Measurements from ENCODE around the gene TSPAN18.
A peak's percentile ranks its signal among the peaks of the same experiment; 100 is the strongest.

The TSPAN18 gene

DNA sequence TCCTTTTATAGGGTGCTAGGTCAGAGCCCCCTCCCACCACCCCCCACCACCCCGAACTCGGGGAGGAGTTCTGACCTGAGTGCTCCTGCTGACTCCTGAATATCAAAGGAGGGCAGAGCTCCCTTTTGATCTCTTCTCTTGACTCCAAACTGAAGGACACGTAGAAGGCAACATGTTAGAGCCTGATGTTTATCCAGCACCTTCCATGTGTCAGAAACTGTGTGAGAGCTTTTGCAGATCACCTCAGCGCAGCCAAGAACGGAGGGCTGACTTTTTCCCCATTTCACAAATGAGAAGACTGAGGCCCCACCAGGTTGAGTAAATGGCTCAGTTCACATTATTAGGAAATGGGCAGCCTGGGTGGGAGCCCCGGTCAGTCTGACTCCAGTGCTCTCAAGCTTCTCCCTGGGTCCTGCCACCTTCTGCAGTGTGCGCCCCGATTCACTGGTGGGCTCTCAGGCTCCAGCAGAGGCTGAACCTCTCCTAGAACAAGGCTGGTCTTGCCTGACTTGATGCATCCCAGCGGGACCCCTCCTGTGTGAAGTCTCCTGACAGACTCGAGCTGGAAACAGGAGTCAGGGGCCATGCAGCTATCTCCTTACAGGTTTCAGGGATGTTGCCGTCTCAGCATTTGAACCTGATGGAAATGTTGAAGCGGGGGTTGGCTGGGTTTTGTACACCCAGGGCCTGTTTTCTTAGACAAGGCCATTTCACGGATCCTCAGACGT lies 98.5 kb downstream of the TSPAN18 start:
- DNase-seq = no peak
- intact Hi-C loops (cut with DNase I) = no loop called here

DNA sequence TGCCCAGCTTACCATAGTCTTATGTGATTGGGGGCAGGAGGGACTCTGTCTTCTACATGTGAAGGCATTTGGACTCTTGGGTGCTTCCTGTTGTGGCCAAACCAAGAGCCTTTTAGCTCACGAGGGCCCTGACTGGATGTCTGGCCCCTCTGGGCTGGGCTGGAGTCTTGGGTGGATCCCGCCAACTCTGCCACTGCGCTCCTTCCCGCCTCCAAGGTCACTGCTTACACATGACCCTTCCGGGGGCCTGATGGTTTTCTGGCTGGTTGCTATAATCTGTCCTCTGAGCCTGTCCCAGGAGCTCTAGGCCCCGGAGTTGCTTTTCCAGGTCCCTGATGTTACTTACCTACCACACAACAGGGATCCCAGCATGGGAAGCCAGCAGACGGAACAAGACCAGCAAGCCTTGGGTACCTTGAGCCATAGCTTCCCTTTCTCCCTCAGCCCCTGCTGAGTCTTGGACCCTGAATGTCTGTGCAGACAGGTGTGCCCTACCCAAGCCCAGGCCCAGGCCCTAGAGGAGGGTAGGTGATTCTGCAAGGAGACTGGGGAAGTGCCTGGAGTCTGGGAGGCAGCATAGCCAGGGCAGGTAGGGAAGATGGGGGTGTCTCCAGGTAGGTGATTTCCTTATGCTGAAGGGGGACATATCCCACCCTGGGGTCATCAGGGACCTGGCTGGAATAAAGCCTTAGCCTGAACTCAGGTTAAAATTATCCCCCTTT lies 100.3 kb downstream of the TSPAN18 start:
- no peak for DNase-seq
- intact Hi-C loops (cut with DNase I) = no loop called here

DNA sequence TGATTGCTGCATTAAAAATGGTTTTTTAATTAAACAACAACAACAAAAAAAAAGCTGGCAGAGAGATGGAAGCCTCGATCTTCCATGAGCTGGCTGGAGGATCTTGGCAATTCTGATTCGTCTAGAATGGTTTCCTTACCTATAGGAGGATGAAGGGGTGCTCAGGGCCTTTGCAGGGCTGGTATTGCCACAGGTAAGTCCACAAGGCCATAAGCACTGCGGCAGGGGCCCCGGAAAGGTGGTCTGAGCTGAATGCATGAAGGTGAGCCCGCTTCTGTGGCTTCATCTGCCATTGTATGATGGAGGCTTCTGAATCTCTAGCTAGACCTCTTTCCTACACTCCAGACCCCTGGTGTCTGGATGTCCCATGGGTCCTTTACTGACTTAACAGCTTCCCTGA lies 101.5 kb downstream of the TSPAN18 start:
- intact Hi-C loops (cut with DNase I) = no loop called here
- no peak for DNase-seq

DNA sequence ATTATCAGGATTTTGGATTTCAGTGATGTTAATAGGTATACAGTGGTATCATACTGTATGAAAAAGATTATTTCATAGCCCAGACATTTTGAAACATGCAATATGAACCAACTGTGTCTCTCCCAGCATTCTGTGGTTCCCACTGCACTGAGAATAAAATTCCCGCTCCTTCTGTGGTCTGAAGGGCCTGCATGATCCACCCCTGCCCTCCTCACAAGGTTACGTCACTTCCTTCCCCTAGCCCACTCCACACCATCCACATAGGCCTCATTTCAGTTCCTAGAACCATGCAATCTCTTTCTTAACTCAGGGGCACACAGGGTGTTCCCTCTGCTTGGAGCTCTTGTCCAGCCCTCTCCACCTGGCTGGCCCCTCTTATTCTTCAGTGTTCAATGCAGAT lies 103.1 kb downstream of the TSPAN18 start:
- no peak for DNase-seq
- intact Hi-C loops (cut with DNase I) = no loop called here

DNA sequence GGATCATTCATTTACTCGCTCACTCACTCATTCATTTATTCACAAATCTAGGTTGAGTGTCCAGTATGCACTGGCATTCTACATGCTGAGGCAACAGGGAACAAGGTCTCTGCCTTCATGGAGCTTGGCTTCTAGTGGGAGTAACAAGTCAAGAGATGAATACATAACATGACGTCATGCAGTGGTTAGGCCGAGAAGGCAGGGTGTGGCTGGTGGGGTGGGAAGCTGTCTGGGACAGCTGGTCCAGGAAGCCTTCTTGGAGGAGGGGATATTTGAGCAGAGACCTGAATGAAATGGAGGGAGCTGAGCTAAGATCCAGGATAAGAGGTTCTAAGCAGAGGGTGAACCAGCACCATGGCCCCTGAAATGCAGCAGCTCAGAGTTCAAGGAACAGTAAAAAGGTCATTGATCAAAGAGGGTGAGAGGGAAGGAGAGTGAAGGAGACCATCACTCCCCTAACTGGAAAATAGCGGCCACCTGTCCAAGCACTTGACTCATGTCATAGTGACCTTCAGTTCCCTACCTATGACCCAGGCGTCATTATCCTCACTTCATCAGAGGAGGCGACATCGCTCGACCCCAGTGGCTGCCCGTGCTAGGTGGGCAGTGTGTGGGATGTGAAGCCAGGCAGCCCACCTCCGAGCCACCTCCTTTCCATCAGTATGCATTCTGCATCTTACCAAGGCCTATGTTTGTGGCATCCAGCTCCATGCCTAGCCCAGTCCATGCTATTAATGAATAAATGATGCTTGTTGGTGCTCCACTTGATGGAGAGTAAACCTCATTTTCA lies 105.0 kb downstream of the TSPAN18 start:
- intact Hi-C loops (cut with DNase I) = no loop called here
- DNase-seq = no peak

DNA sequence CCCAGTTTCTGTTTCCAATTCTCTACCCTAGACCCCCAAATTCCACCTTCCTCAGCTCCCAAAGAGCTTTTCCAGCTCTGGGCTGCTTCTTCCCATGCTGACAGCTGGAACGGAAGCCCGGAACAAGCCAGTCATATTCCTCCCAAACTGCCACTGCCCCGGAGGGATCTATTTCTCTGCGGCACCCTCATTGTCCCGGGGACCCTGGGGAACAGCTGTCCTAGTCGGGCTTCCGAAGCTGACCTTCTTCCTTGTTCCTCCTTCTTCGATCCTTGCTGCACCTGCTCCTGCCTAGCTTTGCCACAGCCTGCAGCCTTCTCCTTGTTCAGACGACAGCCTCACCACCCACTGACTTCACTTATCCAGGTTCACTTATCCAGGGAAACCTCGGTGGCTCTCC lies 105.7 kb downstream of the TSPAN18 start:
- intact Hi-C loops (cut with DNase I) = no loop called here
- DNase-seq = no peak

DNA sequence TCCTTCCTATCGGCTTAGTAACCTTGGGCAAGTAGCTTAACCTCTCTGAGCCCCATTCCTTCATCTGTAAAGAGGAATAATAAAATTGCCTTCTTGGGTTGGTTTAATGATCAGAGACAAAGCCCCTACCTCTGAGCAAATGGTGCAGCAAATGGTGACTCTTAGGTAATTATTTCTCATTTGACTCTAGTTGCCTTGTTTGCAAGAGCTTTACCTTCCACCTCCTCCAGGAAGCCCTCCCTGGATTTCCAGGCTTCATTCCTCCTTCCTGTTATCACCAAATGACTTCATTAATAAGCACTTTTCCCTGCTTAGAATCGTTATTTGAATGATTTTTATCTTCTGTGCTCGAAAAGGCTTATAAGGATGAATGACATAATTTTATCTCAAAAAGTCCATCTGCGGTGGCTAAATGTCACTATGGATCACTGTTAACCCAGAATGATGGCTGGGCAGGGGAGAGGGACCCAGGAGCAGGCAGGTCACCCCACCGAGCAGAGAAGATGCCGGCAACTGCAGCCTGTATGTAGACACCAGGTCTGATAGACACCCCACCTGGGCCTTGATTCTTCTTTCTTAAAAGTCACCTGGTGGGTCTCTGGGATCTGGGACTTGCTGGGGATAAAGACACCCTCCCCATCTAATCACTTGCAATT lies 106.6 kb downstream of the TSPAN18 start:
- intact Hi-C loops (cut with DNase I) = no loop called here
- no peak for DNase-seq

DNA sequence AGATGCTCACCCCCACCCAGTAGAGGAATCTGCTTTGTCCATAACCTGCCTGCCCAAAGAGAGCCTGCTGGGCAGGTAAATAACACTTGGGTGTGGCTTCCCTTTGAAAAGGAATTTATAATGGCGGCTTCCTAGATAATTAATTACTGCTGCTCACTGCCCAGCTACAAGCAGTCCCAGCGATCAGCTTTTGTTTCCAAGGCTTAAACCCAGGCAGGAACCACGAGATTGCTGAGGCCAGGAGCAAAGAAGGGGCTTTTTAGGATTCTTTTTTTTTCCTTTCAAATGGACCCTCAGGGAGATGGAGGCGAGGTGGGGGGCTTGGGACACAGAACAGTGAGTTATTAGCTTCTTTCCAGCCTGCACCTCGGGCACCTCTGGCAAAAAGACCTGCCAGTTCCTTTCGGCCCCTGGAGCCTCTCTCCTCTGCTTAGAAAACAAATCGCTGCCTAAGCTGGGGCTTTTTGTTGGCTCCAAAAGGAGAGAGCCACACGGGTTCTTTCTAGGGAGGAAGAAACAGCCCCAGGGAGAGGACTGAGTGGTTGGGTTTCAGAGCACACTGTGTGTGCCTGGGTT lies 107.2 kb downstream of the TSPAN18 start:
- intact Hi-C loops (cut with DNase I) = no loop called here

DNA sequence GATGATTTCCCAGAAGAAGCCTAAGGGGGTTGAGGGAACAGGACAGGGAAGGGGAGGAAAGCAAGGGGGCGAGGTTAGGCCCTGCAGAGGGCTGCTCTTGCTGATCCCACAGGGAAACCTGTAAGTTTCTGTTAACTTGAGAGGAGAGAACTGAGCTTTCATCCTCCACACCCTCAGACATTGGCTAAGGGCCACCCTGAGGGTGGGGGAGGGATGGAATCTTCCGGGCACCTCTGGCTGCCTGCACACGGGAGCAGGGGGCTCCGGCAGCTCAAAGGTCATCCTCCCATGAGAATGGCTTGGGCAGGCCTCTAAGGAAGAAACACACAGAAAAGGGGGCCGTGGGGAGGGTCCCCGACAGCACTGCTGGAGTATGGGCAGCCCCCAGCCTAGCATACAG lies 108.1 kb downstream of the TSPAN18 start:
- intact Hi-C loops (cut with DNase I) = no loop called here
- no peak for DNase-seq

More for the DNA sequence above, 107.2 kb downstream of the TSPAN18 start:
- DNase-seq = peak in 2 of 42 donors; percentile 8 to 9

DNA sequence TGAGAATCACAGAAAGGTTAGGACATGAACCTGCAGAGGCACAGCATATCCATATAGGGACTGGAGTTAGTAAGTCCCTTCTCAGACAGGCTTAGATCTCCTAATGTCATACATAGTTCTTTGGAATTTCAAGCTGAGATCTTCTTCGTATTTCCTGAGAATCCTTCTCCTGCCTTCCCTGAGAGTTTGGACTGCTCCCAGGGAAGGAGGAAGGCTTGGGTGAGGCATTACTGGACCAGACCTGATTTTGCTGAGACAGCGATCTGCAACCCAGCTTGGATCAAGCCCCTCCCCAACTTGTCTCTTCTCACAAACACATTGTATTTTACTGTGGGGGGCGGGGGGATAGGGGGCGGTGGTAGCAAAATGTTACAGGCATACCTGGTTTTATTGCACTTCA lies 108.5 kb downstream of the TSPAN18 start:
- no peak for DNase-seq
- intact Hi-C loops (cut with DNase I) = no loop called here

DNA sequence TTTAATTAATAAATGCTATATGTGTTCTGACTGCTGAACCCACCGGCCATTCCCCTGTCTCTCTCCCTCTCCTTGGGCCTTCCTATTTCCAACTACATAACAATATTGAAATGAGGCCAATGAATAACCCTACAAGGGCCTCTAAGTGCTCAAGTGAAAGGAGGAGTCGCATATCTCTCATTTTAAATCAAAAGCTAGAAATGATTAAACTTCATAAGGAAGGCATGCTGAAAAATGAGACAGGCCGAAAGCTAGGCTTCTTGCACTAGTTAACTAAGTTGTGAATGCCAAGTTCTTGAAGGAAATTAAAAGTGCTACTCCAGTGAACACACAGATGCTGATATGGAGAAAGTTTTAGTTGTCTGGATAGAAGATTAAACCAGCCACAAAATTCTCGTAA lies 109.2 kb downstream of the TSPAN18 start:
- intact Hi-C loops (cut with DNase I) = no loop called here

DNA sequence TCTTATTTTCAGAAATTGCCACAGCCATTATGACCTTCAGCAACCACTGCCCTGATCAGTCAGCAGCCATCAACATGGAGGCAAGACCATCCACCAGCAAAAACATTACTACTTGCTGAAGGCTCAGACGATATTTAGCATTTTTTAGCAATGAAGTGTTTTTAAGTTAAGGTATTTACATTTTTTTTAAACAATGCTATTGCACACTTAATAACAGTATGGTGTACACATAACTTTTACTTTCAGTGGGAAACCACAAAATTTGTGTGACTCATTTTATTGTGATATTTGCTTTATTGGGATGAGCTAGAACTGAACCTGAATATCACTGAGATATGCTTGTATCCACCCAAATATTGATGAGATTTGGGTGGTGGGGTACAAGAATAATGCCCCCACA lies 110.9 kb downstream of the TSPAN18 start:
- intact Hi-C loops (cut with DNase I) = no loop called here

More for the DNA sequence above, 109.2 kb downstream of the TSPAN18 start:
- DNase-seq = no peak

DNA sequence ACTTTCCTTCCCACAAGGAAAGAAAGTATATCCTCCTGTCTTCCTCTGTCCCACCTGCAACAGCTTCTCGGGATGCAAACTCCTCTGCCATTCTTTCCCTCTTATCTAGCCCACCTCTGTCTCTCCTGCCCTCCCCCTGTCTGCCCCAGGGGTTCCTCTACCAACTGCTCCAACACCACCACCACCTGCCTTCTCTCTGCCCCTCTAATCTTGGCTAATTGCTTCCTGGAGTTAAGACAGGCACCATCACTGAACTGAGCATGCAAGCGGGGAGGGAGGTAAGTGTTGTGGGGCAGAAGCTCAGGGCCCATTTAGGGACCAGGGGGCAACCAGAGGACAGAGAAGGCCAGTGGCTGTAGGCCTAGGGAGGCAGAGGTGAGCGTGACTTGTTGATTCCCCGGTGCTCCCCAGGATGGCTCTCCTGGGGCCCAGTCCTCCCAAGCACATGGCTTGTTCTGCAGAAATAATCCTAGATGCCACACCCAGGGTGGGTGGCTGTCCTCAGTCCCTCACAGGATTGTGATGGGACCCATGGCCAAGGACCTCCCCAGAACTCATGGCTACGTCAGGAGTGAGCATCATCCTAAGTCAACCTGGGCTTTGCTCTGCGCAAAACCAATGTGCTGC lies 112.8 kb downstream of the TSPAN18 start:
- no peak for DNase-seq
- intact Hi-C loops (cut with DNase I) = no loop called here

More for the DNA sequence above, 110.9 kb downstream of the TSPAN18 start:
- DNase-seq = no peak

DNA sequence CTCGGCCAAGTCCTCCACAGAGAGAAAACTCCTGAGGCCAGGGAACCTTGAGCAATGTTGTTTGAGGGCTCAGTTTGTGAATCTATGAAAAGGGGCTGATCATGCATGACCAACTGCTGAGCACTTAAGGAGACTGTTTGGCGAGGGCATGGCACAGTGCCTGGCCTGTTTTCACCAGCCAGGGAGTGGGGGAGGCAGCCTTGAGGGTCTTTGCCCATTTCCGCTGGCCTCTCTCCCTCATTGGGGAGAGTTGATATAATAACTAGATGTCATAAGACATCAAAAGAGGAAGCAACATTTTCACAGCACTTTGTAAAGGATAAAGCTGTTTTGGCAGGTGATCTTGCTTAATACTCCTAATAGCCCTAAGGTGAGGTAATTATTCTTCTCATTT lies 113.3 kb downstream of the TSPAN18 start:
- DNase-seq = no peak
- intact Hi-C loops (cut with DNase I) = no loop called here

DNA sequence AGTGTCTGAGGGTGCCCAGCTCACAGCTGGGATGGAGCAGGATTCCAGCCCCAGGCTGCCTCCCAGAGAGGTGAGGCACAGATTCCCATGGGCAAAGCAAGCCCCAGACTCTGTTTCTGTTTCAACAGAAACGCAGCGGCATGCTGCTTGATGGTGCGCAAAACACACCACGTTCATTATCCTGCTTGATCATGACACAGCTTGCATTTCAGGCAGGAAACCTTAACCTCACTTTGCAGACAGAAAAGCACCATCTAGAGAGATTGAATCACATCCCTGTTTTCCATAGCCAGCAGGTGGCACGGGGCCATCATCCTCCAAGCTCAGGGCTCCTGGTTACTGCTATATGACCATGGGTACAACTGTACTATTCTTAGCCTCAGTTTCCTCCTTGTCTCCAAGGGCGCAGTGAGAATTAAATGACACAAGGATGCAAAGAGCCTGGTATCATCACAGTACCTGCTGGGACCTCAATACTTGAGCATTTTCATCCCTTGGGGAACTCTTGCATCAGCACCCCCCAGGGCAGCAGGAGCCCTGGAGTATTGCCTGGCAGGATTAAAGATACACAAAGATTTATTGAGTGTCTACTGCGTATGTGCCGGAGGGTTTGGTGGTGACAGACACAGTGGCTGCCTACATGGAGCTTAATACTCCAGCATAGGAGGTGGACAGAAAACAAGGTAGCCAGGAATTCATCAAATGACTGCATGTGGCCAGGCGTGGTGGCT lies 113.9 kb downstream of the TSPAN18 start:
- intact Hi-C loops (cut with DNase I) = no loop called here
- DNase-seq = no peak

DNA sequence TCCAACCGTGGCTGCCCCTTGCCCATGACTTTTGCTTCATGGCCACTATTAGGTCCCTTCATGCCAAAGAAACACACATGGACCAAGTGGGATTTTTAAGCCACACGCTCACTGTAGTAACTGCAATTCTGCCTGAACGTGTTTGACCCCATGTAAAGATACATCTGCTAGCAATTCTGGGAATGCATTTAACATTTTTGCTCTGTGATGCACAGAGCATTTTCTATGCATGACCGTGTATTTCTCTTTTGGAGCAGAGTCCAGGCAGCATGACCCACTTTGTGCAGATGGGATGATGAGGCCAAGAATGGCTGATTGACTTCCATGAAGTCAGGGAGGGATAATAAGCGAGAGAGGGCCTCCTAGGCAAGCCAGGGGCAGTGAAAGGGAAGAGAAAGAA lies 115.5 kb downstream of the TSPAN18 start:
- no peak for DNase-seq
- intact Hi-C loops (cut with DNase I) = no loop called here

DNA sequence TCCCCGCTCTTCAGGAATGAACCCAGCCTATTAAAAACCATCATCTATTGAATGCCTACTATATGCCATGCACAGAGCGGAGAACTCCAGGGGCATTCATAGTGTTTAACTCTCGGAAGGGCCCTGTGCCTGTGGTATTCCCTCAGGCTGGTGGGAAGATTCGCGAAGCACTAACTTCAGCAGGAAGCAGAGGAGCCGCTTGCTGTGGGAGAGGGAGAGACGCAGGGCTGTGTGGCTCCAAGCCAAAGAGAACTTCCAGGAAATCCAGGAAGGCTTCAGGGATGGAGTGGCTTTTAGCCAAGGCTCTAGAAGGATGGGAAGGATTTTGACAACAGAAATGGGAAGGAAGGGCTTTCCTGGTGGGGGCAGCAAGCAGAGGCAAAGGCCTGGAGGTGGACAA lies 120.1 kb downstream of the TSPAN18 start:
- DNase-seq = no peak
- intact Hi-C loops (cut with DNase I) = no loop called here

DNA sequence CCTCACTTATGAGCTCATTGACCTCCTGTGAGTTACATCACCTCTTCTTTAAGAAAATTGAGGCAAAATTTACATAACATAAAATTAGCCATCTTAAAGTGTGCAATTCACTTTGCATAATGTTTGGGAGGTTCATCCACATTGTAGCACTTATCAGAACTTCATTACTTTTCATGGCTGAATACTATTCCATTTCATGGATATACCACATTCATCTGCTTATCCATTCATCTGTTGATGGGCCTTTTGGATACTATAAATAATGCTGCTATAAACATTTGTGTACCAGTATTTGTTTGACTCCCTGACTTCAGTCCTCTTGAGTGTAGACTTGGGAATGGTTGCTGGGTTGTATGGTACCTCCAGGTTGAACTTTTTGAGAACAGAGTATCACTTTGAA lies 120.6 kb downstream of the TSPAN18 start:
- no peak for DNase-seq
- intact Hi-C loops (cut with DNase I) = no loop called here

Data from head of caudate nucleus (tissue), 42 donors.